ENCODE data around the gene VPS13A. TPM values are rescaled to one million over a fixed set of nuclear protein-coding genes. Genes with fewer than 3 reads are reported as not detected.

Gene VPS13A
- total and polyA plus RNA-seq, 2 of the 13 experiments (the other 11 are each of a cell fraction or from before 2014, with no cell fraction given) = 20.4 to 20.7 TPM

- CTCF ChIA-PET (ENCODE audit: low intra/inter-chr PET ratio, low total read pairs) = no interaction called here
- no peak overlapping the region for H2AFZ ChIP-seq (ENCODE audit: low read length)
- FAIRE-seq (no peak), ATAC-seq (no peak), DNase-seq (ENCODE audit: low spot score) (no peak)
- TF ChIP-seq ZSCAN31 (CRISPR knock-in tag; IDR thresholded peaks at IDR 0.05; ENCODE audit: low read depth) (no peak), TCF7L2 (IDR thresholded peaks at IDR 0.05; ENCODE audit: low read depth, low read length) (no peak), ZNF275 (CRISPR knock-in tag; IDR thresholded peaks at IDR 0.05; ENCODE audit: borderline replicate concordance) (no peak), PCBP2 (optimal IDR thresholded peaks at IDR 0.05; ENCODE audit: low read depth, low read length, poor library complexity, severe bottlenecking) (no peak), RBAK (CRISPR knock-in tag; IDR thresholded peaks at IDR 0.05) (no peak), MYNN (CRISPR knock-in tag; IDR thresholded peaks at IDR 0.05; ENCODE audit: low read depth) (no peak), ZBTB7A (CRISPR knock-in tag; IDR thresholded peaks at IDR 0.05) (no peak), BCL3 (CRISPR knock-in tag; IDR thresholded peaks at IDR 0.05) (no peak)
- TF ChIP-seq, protein P1, sequence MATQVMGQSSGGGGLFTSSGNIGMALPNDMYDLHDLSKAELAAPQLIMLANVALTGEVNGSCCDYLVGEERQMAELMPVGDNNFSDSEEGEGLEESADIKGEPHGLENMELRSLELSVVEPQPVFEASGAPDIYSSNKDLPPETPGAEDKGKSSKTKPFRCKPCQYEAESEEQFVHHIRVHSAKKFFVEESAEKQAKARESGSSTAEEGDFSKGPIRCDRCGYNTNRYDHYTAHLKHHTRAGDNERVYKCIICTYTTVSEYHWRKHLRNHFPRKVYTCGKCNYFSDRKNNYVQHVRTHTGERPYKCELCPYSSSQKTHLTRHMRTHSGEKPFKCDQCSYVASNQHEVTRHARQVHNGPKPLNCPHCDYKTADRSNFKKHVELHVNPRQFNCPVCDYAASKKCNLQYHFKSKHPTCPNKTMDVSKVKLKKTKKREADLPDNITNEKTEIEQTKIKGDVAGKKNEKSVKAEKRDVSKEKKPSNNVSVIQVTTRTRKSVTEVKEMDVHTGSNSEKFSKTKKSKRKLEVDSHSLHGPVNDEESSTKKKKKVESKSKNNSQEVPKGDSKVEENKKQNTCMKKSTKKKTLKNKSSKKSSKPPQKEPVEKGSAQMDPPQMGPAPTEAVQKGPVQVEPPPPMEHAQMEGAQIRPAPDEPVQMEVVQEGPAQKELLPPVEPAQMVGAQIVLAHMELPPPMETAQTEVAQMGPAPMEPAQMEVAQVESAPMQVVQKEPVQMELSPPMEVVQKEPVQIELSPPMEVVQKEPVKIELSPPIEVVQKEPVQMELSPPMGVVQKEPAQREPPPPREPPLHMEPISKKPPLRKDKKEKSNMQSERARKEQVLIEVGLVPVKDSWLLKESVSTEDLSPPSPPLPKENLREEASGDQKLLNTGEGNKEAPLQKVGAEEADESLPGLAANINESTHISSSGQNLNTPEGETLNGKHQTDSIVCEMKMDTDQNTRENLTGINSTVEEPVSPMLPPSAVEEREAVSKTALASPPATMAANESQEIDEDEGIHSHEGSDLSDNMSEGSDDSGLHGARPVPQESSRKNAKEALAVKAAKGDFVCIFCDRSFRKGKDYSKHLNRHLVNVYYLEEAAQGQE (IDR thresholded peaks at IDR 0.05; ENCODE audit: borderline replicate concordance in 1 of 2, low read depth in 1 of 2, low read length in 2 of 2) = no peak
- TF ChIP-seq, protein P2, sequence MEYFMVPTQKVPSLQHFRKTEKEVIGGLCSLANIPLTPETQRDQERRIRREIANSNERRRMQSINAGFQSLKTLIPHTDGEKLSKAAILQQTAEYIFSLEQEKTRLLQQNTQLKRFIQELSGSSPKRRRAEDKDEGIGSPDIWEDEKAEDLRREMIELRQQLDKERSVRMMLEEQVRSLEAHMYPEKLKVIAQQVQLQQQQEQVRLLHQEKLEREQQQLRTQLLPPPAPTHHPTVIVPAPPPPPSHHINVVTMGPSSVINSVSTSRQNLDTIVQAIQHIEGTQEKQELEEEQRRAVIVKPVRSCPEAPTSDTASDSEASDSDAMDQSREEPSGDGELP (IDR thresholded peaks at IDR 0.05; ENCODE audit: borderline replicate concordance, low read depth) = no peak
- TF ChIP-seq, protein P3, sequence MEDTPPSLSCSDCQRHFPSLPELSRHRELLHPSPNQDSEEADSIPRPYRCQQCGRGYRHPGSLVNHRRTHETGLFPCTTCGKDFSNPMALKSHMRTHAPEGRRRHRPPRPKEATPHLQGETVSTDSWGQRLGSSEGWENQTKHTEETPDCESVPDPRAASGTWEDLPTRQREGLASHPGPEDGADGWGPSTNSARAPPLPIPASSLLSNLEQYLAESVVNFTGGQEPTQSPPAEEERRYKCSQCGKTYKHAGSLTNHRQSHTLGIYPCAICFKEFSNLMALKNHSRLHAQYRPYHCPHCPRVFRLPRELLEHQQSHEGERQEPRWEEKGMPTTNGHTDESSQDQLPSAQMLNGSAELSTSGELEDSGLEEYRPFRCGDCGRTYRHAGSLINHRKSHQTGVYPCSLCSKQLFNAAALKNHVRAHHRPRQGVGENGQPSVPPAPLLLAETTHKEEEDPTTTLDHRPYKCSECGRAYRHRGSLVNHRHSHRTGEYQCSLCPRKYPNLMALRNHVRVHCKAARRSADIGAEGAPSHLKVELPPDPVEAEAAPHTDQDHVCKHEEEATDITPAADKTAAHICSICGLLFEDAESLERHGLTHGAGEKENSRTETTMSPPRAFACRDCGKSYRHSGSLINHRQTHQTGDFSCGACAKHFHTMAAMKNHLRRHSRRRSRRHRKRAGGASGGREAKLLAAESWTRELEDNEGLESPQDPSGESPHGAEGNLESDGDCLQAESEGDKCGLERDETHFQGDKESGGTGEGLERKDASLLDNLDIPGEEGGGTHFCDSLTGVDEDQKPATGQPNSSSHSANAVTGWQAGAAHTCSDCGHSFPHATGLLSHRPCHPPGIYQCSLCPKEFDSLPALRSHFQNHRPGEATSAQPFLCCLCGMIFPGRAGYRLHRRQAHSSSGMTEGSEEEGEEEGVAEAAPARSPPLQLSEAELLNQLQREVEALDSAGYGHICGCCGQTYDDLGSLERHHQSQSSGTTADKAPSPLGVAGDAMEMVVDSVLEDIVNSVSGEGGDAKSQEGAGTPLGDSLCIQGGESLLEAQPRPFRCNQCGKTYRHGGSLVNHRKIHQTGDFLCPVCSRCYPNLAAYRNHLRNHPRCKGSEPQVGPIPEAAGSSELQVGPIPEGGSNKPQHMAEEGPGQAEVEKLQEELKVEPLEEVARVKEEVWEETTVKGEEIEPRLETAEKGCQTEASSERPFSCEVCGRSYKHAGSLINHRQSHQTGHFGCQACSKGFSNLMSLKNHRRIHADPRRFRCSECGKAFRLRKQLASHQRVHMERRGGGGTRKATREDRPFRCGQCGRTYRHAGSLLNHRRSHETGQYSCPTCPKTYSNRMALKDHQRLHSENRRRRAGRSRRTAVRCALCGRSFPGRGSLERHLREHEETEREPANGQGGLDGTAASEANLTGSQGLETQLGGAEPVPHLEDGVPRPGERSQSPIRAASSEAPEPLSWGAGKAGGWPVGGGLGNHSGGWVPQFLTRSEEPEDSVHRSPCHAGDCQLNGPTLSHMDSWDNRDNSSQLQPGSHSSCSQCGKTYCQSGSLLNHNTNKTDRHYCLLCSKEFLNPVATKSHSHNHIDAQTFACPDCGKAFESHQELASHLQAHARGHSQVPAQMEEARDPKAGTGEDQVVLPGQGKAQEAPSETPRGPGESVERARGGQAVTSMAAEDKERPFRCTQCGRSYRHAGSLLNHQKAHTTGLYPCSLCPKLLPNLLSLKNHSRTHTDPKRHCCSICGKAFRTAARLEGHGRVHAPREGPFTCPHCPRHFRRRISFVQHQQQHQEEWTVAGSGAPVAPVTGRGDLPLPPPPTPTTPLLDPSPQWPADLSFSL (CRISPR knock-in tag; IDR thresholded peaks at IDR 0.05) = no peak
- no peak overlapping the region for H3K4me2 ChIP-seq (ENCODE audit: low read depth, low read length)
- in situ Hi-C loops (cut with HindIII; ENCODE audit: extremely low pct_ligation_motif_present, low pct_unique_long_range_greater_than_20kb) (no loop called here), intact Hi-C loops (cut with micrococcal nuclease; ENCODE audit: unreplicated experiment) (no loop called here)
- no peak overlapping the region for H3K27ac ChIP-seq (ENCODE audit: extremely low read length, insufficient read depth, low read length)
- BruUV-seq (replicated peaks) = no TSS peak
- H4K20me1 ChIP-seq (ENCODE audit: insufficient read depth, low read length) = no peaks in the 10 kb centered on the region
- H3K4me1 ChIP-seq (ENCODE audit: insufficient read depth, low read length) = no peaks in the 10 kb centered on the region
- H3K27me3 ChIP-seq (ENCODE audit: control insufficient read depth in 1 of 2, insufficient read depth in 2 of 2, low read length in 2 of 2) = no peaks in the 10 kb centered on the region
- H3K9me3 ChIP-seq (ENCODE audit: low read length) = no peaks in the 10 kb centered on the region
- H3K36me3 ChIP-seq (replicated peaks in 1 of 2; ENCODE audit: control insufficient read depth in 1 of 2, insufficient read depth in 2 of 2, low read length in 2 of 2) = no peaks in the 10 kb centered on the region
- H3K9ac ChIP-seq (ENCODE audit: insufficient read depth, low read depth, low read length) = no peak overlapping the region
- POLR2A ChIA-PET = no interaction called here
- H3K4me3 ChIP-seq (replicated peaks in 1 of 3; ENCODE audit: insufficient read depth in 1 of 3, low read depth in 2 of 3, low read length in 3 of 3) = no peak overlapping the region
- H3K79me2 ChIP-seq (ENCODE audit: insufficient read depth, low read length) = no peaks in the 10 kb centered on the region
- 85% methylated on average over 5 of the region's 5 CpGs for WGBS (ENCODE audit: low lambda C conversion rate)
These were observed 240.2 kb downstream of the VPS13A start for GRCh38 chr9:77417566-77417965.

Measured in HepG2 (cell line).